Stimulated activated CD8-positive, alpha-beta memory T cell treated with anti-CD3 and anti-CD28 coated beads, Interleukin-15, amount 100 ng/mL, for 24 hours (primary cell): ENCODE data around the gene EPHA3.
"Not testable (repeated sequence)": the region's sequence is repeated elsewhere in the genome, so short reads cannot be mapped to it uniquely, and the experiment has no call there.

Experiments
- DNase-seq: peaks from one replicate; pipeline ENCODE4 v3.0.0-alpha.2; 2020; ENCODE audit warnings: low read depth

EPHA3 gene

DNA sequence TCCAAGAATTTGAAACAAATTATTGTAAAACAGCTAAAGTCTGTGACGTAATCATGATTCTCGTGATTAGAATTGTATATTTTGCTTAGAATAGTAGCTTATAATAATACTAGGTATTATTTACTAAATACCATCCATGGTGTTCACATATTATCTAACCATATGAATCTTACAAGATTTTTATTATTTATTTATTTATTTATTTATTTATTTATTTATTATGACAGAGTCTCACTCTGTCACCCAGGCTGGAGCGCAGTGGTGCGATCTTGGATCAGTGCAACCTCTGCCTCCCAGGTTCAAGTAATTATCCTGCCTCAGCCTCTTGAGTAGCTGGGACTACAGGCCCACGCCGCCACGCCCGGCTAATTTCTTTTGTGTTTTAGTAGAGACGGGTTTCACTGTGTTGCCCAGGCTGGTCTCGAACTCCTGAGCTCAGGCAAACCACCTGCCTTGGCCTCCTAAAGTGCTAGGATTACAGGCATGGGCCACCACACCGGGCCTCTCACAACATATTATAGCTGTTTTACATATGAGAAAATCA is 173.5 kb downstream of the EPHA3 start:
- no peak for DNase-seq

- DNase-seq: no peak
These were observed 180.6 kb downstream of the EPHA3 start for GRCh38 chr3:89287902-89288508.

- DNase-seq: no peak
These were observed 182.3 kb downstream of the EPHA3 start for GRCh38 chr3:89289574-89290190.

DNA sequence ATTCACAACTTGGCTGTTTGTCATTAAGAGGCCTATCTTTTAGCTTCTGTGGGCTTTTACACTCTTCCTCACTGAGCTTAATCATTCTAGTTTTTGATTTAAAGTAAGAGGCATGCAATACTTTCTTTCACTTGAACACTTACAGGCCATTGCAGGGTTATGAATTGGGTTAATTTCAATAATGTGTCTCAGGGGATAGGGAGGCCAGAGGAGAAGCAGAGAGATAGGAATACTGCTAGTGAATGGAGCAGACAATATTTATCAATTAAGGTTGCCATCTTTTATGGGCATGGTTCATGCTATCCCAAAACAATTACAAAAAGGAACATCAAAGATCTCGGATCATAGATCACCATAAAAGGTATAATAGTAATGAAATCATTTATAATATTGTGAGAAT is 189.8 kb downstream of the EPHA3 start:
- no peak for DNase-seq

GRCh38 chr3:89300526-89300925 is 193.1 kb downstream of the EPHA3 start:
- no peak for DNase-seq

- no peak for DNase-seq
These were observed 193.6 kb downstream of the EPHA3 start for GRCh38 chr3:89300981-89301380.

GRCh38 chr3:89303701-89304100 is 196.3 kb downstream of the EPHA3 start:
- DNase-seq: no peak

DNA sequence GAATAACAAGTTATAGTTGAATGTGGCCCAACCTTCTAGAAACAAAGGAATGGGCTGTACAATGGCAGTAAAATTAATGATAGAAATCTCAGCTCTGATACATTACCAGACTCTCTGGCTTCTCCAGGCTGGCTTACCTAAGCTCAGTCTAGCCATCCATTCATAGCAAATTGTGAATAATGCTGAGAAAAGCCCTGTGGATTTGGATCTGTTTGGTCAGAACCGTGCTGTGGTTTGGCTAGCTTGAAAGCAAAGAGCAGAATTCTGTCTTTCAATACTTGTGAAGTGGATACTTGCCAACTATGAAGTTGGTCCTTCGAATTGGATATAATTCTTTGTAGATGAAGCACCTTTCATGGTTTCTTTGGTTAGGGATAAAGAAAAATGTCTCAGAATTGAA is 199.1 kb downstream of the EPHA3 start:
- DNase-seq: no peak

GRCh38 chr3:89311581-89311980 is 204.2 kb downstream of the EPHA3 start:
- DNase-seq: no peak

DNA sequence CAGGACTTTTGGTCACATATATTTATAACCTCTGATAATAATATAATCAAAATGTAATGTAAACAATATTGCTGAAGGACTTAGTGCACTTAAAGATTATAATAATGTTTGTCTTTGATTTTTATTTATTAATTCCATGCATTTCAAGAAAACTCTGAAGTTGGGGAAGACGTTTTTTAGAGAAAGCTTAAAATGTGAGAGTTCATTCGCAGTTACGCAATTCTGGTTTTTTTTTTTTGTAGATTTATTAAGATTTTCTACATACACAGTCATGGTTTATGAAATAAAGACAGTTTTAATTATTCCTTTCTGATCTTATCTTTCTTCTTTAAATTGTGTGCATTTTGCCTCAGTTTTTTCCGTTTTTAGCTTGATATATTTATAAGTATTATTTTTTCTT is 204.7 kb downstream of the EPHA3 start:
- DNase-seq: no peak

GRCh38 chr3:89314454-89315098 is 207.2 kb downstream of the EPHA3 start:
- DNase-seq: no peak

DNA sequence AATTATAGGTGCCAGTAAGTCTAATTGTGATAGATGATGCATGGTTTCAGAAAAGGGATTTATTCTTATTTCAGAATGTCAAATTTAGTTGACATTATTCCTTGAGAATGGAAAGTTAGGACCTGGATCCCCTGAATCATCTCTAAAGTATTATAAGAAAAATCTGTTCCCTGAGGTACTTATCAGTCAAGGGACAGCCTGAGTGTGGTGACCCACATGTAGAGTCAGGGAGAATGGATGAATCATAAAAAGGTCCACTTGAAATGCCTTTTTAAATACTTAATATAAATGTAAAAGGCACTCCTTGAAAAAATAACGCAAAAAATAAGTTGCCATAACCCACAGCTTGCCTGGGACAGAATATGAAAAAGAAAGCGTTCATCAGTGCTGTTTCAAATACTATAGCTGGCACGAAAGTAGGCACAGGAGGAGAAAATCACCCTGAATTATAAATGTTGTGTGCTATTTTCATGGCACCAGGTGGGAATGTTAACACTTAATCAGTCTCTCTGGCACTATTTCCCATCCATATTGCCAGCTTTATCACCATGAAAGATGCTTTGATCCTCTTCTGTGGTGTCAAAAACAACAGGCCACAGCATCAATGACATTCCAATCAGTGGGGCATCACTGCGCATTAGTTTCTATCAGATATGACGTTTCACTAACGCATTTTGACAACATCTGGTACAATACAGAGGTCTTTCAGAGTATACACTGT is 208.5 kb downstream of the EPHA3 start:
- no peak for DNase-seq

DNA sequence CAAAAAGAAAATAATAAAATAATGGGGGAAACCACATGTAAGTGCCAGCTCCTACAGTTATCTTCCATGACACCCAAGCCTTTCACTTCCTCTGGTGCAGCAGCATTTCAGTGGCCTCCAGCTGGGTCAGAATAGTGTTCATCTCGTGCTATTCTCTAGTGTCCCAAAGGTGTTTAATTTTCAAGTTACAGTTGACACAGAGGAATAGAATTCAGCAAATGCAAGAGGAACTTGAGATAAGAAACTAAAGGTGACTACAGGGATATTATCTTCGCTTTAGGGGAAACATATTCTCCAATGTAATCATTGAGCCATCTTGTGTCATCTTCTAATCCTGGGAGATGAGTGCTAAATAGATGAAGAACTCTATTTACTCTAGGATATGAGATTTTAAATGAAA is 212.8 kb downstream of the EPHA3 start:
- no peak for DNase-seq

DNA sequence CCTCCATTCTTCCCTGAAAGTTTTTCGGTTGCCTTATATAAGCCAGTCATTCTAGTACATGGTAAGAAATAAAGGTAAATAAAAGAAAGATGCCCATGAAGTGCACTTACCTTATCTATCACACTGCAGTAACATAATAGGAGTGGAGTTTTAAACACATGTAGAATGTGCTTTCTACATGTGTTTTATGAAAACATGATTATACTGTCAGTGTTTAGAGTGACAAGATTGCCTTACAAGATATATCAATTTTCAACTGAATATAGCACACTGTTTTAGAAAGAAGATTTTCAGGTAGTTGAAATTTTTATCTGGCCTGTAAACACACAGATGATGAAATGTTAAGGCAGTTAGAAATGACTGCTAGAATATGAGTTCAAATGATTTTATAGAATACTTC is 219.6 kb downstream of the EPHA3 start:
- DNase-seq: no peak

DNA sequence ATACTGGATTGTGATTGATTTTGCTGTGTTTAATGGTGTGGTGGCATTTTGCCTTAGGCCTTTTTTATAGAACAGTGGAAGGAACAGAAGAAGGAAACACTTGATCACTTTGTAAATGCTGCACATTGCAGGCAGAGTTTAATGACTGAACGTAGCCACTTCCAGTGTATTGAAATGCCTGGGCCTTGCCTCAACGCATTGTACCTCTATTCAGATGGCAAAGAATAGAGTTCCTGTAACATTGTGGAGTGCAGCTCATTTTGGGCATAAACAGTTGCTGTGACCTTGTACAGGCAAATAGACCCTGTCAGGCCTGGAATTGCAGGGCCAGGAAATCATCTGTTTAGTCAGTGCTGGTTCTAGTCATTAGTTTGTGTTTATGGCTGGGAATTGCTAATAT is 225.0 kb downstream of the EPHA3 start:
- DNase-seq: no peak

DNA sequence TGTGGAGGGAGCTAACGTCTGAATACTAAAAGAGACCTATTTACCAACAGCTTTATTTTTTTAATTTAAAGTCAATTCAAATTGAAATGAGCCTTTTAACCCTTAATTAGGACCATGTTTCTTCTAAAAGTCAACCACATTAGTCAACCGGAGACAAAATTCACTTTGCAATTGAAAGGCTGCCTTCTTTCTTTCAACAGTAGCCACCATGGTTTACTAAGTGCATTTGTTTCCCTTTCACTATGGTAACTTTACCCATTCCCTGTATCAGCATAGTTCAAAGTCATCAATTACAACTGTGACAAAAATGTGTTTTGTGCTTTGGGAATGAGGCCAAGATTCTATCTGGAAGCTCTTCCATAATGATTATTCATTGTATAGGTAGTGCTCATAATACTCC is 225.4 kb downstream of the EPHA3 start:
- no peak for DNase-seq

DNA sequence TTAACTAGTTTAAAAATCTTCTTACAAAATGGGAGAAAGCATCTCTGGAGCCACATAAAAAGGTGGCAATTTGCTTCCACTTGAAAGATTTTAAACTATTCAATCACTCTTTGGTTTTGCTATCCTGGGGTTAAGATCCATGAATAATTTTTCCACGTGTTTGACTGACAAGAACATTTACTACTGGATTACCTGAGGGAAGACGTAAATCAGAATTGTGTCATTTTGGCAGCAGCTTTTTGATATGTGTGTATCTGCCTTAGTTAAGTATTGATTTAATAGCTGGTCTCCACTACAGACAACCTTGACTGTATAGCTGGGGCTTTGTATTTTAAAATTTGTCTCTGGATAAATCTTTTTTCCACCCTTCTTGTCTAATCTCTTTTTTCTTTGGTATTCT is 228.3 kb downstream of the EPHA3 start:
- DNase-seq: no peak

- DNase-seq: no peak
These were observed 233.0 kb downstream of the EPHA3 start for GRCh38 chr3:89340408-89340807.

- DNase-seq: no peak
These were observed 236.7 kb downstream of the EPHA3 start for GRCh38 chr3:89344076-89344475.

DNA sequence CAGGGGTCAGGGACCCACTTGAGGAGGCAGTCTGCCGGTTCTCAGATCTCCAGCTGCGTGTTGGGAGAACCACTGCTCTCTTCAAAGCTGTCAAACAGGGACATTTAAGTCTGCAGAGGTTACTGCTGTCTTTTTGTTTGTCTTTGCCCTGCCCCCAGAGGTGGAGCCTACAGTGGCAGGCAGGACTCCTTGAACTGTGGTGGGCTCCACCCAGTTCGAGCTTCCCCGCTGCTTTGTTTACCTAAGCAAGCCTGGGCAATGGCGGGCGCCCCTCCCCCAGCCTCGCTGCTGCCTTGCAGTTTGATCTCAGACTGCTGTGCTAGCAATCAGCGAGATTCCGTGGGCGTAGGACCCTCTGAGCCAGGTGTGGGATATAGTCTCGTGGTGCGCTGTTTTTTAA is 243.5 kb downstream of the EPHA3 start:
- not testable (repeated sequence) for DNase-seq

DNA sequence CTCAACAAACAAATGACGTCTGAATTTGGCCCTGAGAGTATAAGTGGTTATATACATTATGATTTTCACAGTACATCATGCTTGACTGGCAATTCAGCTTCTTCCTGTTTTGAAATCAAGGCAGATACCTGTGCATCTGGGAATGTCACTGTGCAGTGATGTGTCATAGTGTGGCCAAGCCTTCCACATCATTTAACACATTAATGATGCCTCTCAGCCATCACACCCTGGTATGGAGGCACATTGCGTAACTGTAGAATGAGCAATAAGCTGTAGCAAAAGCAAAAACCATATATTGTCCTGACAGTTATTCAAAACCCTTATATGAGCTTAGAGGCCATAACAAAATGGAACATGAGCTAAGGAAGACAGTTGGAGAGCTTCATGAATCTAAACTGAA is 246.0 kb downstream of the EPHA3 start:
- no peak for DNase-seq

- no peak for DNase-seq
These were observed 250.9 kb downstream of the EPHA3 start for GRCh38 chr3:89358281-89358680.

DNA sequence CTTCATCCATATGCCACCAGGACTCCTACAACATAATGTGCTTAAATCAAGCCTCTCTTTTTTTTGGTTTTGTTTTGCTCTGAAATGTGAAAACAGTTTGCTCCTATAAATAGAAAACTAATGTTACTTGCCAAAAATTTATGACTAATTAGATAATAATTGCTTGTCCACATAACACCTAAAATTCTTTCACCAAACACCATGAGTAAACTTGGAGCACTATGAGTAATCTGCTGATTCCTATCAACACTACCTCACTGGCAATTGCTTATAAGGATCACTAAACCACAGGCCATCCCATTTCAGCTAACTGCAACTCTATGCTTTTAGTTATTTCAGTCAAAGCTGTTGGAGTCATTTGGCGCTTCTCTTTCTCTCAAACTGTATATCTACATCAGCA is 252.7 kb downstream of the EPHA3 start:
- DNase-seq: no peak
